Osteoblast (primary cell): ENCODE results near the gene KCTD16. TPM values are rescaled to one million over a fixed set of nuclear protein-coding genes. Genes with fewer than 3 reads are reported as not detected.

ENCODE experiments used
- DNase-seq: peaks from one replicate; pipeline ENCODE4 v3.0.0; 2011; ENCODE audit warnings: low spot score, mixed read lengths; ENCODE audit not compliant: insufficient read length; ENCODE audit errors: missing footprints
- H2AFZ ChIP-seq: 2 replicates; pipeline ENCODE4 v1.6.0; 2011; ENCODE audit warnings: mild to moderate bottlenecking, low read length
- H3K27ac ChIP-seq: 2 replicates; pipeline ENCODE4 v1.5.1; 2011; ENCODE audit warnings: mild to moderate bottlenecking, low read depth, low read length, moderate library complexity
- H3K27me3 ChIP-seq: 2 replicates; pipeline ENCODE4 v1.6.0; 2012; ENCODE audit warnings: mild to moderate bottlenecking, control low read depth, inconsistent platforms, low read length, moderate library complexity; ENCODE audit not compliant: insufficient read depth
- H3K36me3 ChIP-seq: 2 replicates; pipeline ENCODE4 v1.5.1; 2011; ENCODE audit warnings: mild to moderate bottlenecking, low read length, control low read depth, moderate library complexity; ENCODE audit not compliant: insufficient read depth
- H3K4me1 ChIP-seq: 2 replicates; pipeline ENCODE4 v1.5.1; 2011; ENCODE audit warnings: mild to moderate bottlenecking, low read length, control low read depth, moderate library complexity; ENCODE audit not compliant: insufficient read depth
- H3K4me2 ChIP-seq: 2 replicates; pipeline ENCODE4 v1.6.0; 2011; ENCODE audit warnings: mild to moderate bottlenecking, low read length; ENCODE audit not compliant: insufficient read depth
- H3K4me3 ChIP-seq: fragments of 200-600 bp; sonication (generic); 3 replicates; pipeline ENCODE4 v1.5.1; 2012; ENCODE audit warnings: mild to moderate bottlenecking, low read length, inconsistent platforms; ENCODE audit not compliant: insufficient read depth
- H3K79me2 ChIP-seq: 2 replicates; pipeline ENCODE4 v1.6.0; 2012; ENCODE audit warnings: mild to moderate bottlenecking, low read length, control low read depth, inconsistent platforms; ENCODE audit not compliant: insufficient read depth
- H3K9me3 ChIP-seq: 2 replicates; pipeline ENCODE4 v1.5.1; 2011; ENCODE audit warnings: low read depth, low read length, control low read depth
- H4K20me1 ChIP-seq: 2 replicates; pipeline ENCODE4 v1.6.0; 2012; ENCODE audit warnings: mild to moderate bottlenecking, low read length, control low read depth; ENCODE audit not compliant: insufficient read depth
- CTCF ChIP-seq: IDR thresholded peaks from 2 replicates; pipeline ENCODE4 v1.5.1; 2011; ENCODE audit warnings: mild to moderate bottlenecking, low read depth, low read length, moderate library complexity; ENCODE audit errors: extremely low read depth
- total RNA-seq: library from RNA; depleted of rRNA; stranded (reverse); fragments of >200 nt; gene quantifications from 2 replicates; pipeline ENCODE4 v1.2.3, GENCODE V29; 2012

Gene KCTD16
- 1.5 and 3.6 TPM in 2 replicates for total RNA-seq

- H3K27ac ChIP-seq, result peak within 1 kb of the TSS; percentile 92
- TF ChIP-seq CTCF, result no peak
- peaks cover 24% of the 10 kb centered on the region for H4K20me1 ChIP-seq
- peak within 1 kb of the TSS; percentile 90 for H3K4me3 ChIP-seq
- H3K27me3 ChIP-seq, result no peaks in the 10 kb centered on the region
- H3K4me2 ChIP-seq, result peak within 1 kb of the TSS; percentile 85
- peaks cover 49% of the 10 kb centered on the region for H3K79me2 ChIP-seq
- no peaks in the 10 kb centered on the region for H3K9me3 ChIP-seq
- peaks cover 28% of the 10 kb centered on the region for H3K36me3 ChIP-seq
- peak; percentile 86 for DNase-seq
- peak within 1 kb of the TSS; percentile 80 for H2AFZ ChIP-seq
- peaks cover 35% of the 10 kb centered on the region for H3K4me1 ChIP-seq
These were observed at the start of gene KCTD16, which contains the start of gene YIPF5 for GRCh38 chr5:144170276-144171024. KCTD16 (plus strand) TSS chr5:144170873. YIPF5 (minus strand) TSS chr5:144170659; CDS start chr5:144169955, 704 bp downstream.

- Histone ChIP-seq H3K4me3 (no peak overlapping the region), H3K79me2 (no peaks in the 10 kb centered on the region), H3K9me3 (no peaks in the 10 kb centered on the region), H2AFZ (no peak overlapping the region), H3K36me3 (no peaks in the 10 kb centered on the region), H3K27me3 (no peaks in the 10 kb centered on the region), H4K20me1 (no peaks in the 10 kb centered on the region), H3K27ac (no peak overlapping the region), H3K4me2 (no peak overlapping the region), H3K4me1 (peaks cover 10% of the 10 kb centered on the region)
- TF ChIP-seq CTCF, result no peak
- peak; percentile 29 for DNase-seq
These were observed 49.1 kb upstream of the KCTD16 start for GRCh38 chr5:144121577-144121976.

- no peaks in the 10 kb centered on the region for H4K20me1 ChIP-seq
- TF ChIP-seq CTCF, result no peak
- H3K79me2 ChIP-seq, result no peaks in the 10 kb centered on the region
- no peak overlapping the region for H2AFZ ChIP-seq
- H3K4me2 ChIP-seq, result no peak overlapping the region
- no peaks in the 10 kb centered on the region for H3K9me3 ChIP-seq
- no peak overlapping the region for H3K27ac ChIP-seq
- H3K4me3 ChIP-seq, result no peak overlapping the region
- H3K4me1 ChIP-seq, result peaks cover 10% of the 10 kb centered on the region
- no peaks in the 10 kb centered on the region for H3K36me3 ChIP-seq
- H3K27me3 ChIP-seq, result no peaks in the 10 kb centered on the region
- DNase-seq, result no peak
These were observed 48.6 kb upstream of the KCTD16 start for GRCh38 chr5:144122081-144122480.

GRCh38 chr5:144122641-144123040, 48.0 kb upstream of the KCTD16 start:
- TF ChIP-seq CTCF, result no peak
- Histone ChIP-seq H2AFZ (no peak overlapping the region), H3K79me2 (no peaks in the 10 kb centered on the region)

More at GRCh38 chr5:144122641-144123040, 48.0 kb upstream of the KCTD16 start:
- Histone ChIP-seq H3K4me3 (no peak overlapping the region), H3K27me3 (no peaks in the 10 kb centered on the region), H3K4me2 (no peak overlapping the region), H3K36me3 (no peaks in the 10 kb centered on the region), H3K4me1 (peaks cover 10% of the 10 kb centered on the region), H3K9me3 (no peaks in the 10 kb centered on the region), H3K27ac (no peak overlapping the region), H4K20me1 (no peaks in the 10 kb centered on the region)
- DNase-seq, result no peak
